Astrocyte (in vitro differentiated cells and primary cell): ENCODE results near the gene CLDN15. TPM values are rescaled to one million over a fixed set of nuclear protein-coding genes. Genes with fewer than 3 reads are reported as not detected.

Experiments
- DNase-seq: peaks from one replicate; pipeline ENCODE4 v3.0.0-alpha.2; 2010; ENCODE audit warnings: low read depth
- FAIRE-seq: peaks from 2 replicates; lab custom pipeline; 2011; peaks lifted over from hg19 to GRCh38; lab: Jason Lieb, UNC
- H2AFZ ChIP-seq: 2 replicates; pipeline ENCODE4 v1.6.0; 2012; ENCODE audit warnings: low read depth, low read length, inconsistent platforms
- H3K27ac ChIP-seq: 2 replicates; pipeline ENCODE4 v1.5.1; 2011; ENCODE audit warnings: low read depth, low read length, inconsistent platforms
- H3K27me3 ChIP-seq: 2 replicates; pipeline ENCODE4 v1.6.0; 2011; ENCODE audit warnings: low read length, inconsistent platforms; ENCODE audit not compliant: insufficient read depth
- H3K36me3 ChIP-seq: 2 replicates; pipeline ENCODE4 v1.5.1; 2011; ENCODE audit warnings: low read length, inconsistent platforms; ENCODE audit not compliant: insufficient read depth
- H3K4me1 ChIP-seq: 2 replicates; pipeline ENCODE4 v1.5.1; 2011; ENCODE audit warnings: low read length, inconsistent platforms; ENCODE audit not compliant: insufficient read depth
- H3K4me2 ChIP-seq: 2 replicates; pipeline ENCODE4 v1.6.0; 2012; ENCODE audit warnings: low read length, inconsistent platforms
- H3K4me3 ChIP-seq: 2 replicates; pipeline ENCODE4 v1.5.1; 2011; ENCODE audit warnings: low read depth, mild to moderate bottlenecking, low read length, inconsistent platforms; ENCODE audit not compliant: insufficient read depth
- H3K79me2 ChIP-seq: 2 replicates; pipeline ENCODE4 v1.6.0; 2012; ENCODE audit warnings: mild to moderate bottlenecking, low read length, inconsistent platforms; ENCODE audit not compliant: insufficient read depth
- H3K9ac ChIP-seq: 2 replicates; pipeline ENCODE4 v1.6.0; 2012; ENCODE audit warnings: mild to moderate bottlenecking, low read length, inconsistent platforms
- H3K9me3 ChIP-seq: 2 replicates; pipeline ENCODE4 v1.5.1; 2012; ENCODE audit warnings: low read depth, mild to moderate bottlenecking, low read length, inconsistent platforms; ENCODE audit not compliant: insufficient read depth
- H4K20me1 ChIP-seq: 2 replicates; pipeline ENCODE4 v1.6.0; 2012; ENCODE audit warnings: low read length, inconsistent platforms; ENCODE audit not compliant: insufficient read depth
- H3K27ac Mint-ChIP-seq: one replicate; pipeline ENCODE4 v1.8.0; 2021; ENCODE audit warnings: mild to moderate bottlenecking, mixed read lengths; ENCODE audit not compliant: unreplicated experiment
- H3K27me3 Mint-ChIP-seq: one replicate; pipeline ENCODE4 v1.8.0; 2021; ENCODE audit warnings: low read depth, mixed read lengths; ENCODE audit not compliant: unreplicated experiment
- H3K36me3 Mint-ChIP-seq: one replicate; pipeline ENCODE4 v1.8.0; 2021; ENCODE audit warnings: low read depth, mixed read lengths; ENCODE audit not compliant: unreplicated experiment
- H3K4me1 Mint-ChIP-seq: one replicate; pipeline ENCODE4 v1.8.0; 2021; ENCODE audit warnings: low read depth, mixed read lengths; ENCODE audit not compliant: unreplicated experiment
- H3K4me3 Mint-ChIP-seq: one replicate; pipeline ENCODE4 v1.8.0; 2021; ENCODE audit warnings: mild to moderate bottlenecking, moderate library complexity, mixed read lengths; ENCODE audit not compliant: unreplicated experiment
- H3K9me3 Mint-ChIP-seq: one replicate; pipeline ENCODE4 v1.8.0; 2021; ENCODE audit warnings: mild to moderate bottlenecking, mixed read lengths; ENCODE audit not compliant: unreplicated experiment
- CTCF ChIP-seq: IDR thresholded peaks from 2 replicates; pipeline ENCODE4 v1.5.1; 2011; ENCODE audit warnings: low read depth, mild to moderate bottlenecking, inconsistent platforms, low read length, moderate library complexity; ENCODE audit not compliant: insufficient read depth
- EZH2 ChIP-seq: IDR thresholded peaks from 2 replicates; pipeline ENCODE4 v1.6.1; 2012; ENCODE audit warnings: mild to moderate bottlenecking, low read length, inconsistent platforms; ENCODE audit not compliant: insufficient read depth
- total RNA-seq: library from RNA; stranded (reverse); gene quantifications from 2 replicates; pipeline ENCODE4 v1.2.1, GENCODE V29; 2021

The CLDN15 gene
- total RNA-seq, 1 donor from 2014 or later: 8.7 TPM

GRCh38 chr7:101243646-101244374 lies 6.2 kb upstream of the CLDN15 start:
- peak overlapping the region; percentile 97 for H3K4me2 ChIP-seq
- Mint-ChIP-seq H3K4me3 (peak overlapping the region; percentile 91), H3K36me3 (peaks cover 3% of the 10 kb centered on the region), H3K4me1 (peaks cover 6% of the 10 kb centered on the region), H3K27me3 (no peaks in the 10 kb centered on the region), H3K9me3 (no peaks in the 10 kb centered on the region), H3K27ac (peak overlapping the region; percentile 64)
- no peak for FAIRE-seq
- H3K27ac ChIP-seq: peak overlapping the region; percentile 86
- H3K79me2 ChIP-seq: peaks cover 59% of the 10 kb centered on the region
- H3K36me3 ChIP-seq: peaks cover 5% of the 10 kb centered on the region
- TF ChIP-seq CTCF: peak; percentile 63
- no peak for TF ChIP-seq EZH2
- peaks cover 9% of the 10 kb centered on the region for H3K4me1 ChIP-seq
- no peaks in the 10 kb centered on the region for H3K27me3 ChIP-seq
- peaks cover 35% of the 10 kb centered on the region for H4K20me1 ChIP-seq
- H3K9me3 ChIP-seq: no peaks in the 10 kb centered on the region
- H3K4me3 ChIP-seq: peak overlapping the region; percentile 91
- peak overlapping the region; percentile 93 for H3K9ac ChIP-seq
- H2AFZ ChIP-seq: peak overlapping the region; percentile 70
- peak; percentile 29 for DNase-seq

GRCh38 chr7:101241443-101242349 lies 4.1 kb upstream of the CLDN15 start:
- Mint-ChIP-seq H3K4me3 (no peak overlapping the region), H3K27me3 (no peaks in the 10 kb centered on the region), H3K27ac (no peak overlapping the region), H3K4me1 (peaks cover 9% of the 10 kb centered on the region), H3K36me3 (peaks cover 5% of the 10 kb centered on the region), H3K9me3 (no peaks in the 10 kb centered on the region)
- H3K4me2 ChIP-seq: no peak overlapping the region
- H3K36me3 ChIP-seq: peaks cover 5% of the 10 kb centered on the region
- H3K27me3 ChIP-seq: no peaks in the 10 kb centered on the region
- no peak overlapping the region for H2AFZ ChIP-seq
- no peak for FAIRE-seq
- DNase-seq: no peak
- no peaks in the 10 kb centered on the region for H3K9me3 ChIP-seq
- H3K79me2 ChIP-seq: peaks cover 46% of the 10 kb centered on the region
- no peak overlapping the region for H3K27ac ChIP-seq
- H3K9ac ChIP-seq: no peak overlapping the region
- H3K4me1 ChIP-seq: peaks cover 9% of the 10 kb centered on the region
- TF ChIP-seq CTCF (no peak), EZH2 (no peak)
- no peak overlapping the region for H3K4me3 ChIP-seq
- H4K20me1 ChIP-seq: peaks cover 49% of the 10 kb centered on the region
